Upper lobe of right lung (tissue), 1 donor: ENCODE data around the gene PCNX2. TPM values are rescaled to one million over a fixed set of nuclear protein-coding genes. Genes with fewer than 3 reads are reported as not detected.

Experiments
- ATAC-seq: fragments of 200-7000 bp; cut with Tn5 transposase; one replicate; pipeline ENCODE4 v1.9.1; 2020; ENCODE audit warnings: mild to moderate bottlenecking, moderate library complexity
- DNase-seq: peaks from one replicate; pipeline ENCODE4 v3.0.0-alpha.2; 2020
- H3K27ac ChIP-seq: fragments of 200-600 bp; one replicate; pipeline ENCODE4 v1.8.0; 2022
- H3K27me3 ChIP-seq: fragments of 200-600 bp; one replicate; pipeline ENCODE4 v1.8.0; 2022; ENCODE audit warnings: mild to moderate bottlenecking
- H3K36me3 ChIP-seq: fragments of 200-600 bp; one replicate; pipeline ENCODE4 v1.8.0; 2022
- H3K4me1 ChIP-seq: fragments of 200-600 bp; one replicate; pipeline ENCODE4 v1.8.0; 2022
- H3K4me3 ChIP-seq: fragments of 200-600 bp; one replicate; pipeline ENCODE4 v1.8.0; 2022; ENCODE audit warnings: mild to moderate bottlenecking
- H3K9me3 ChIP-seq: fragments of 200-600 bp; one replicate; pipeline ENCODE4 v1.8.0; 2022
- CTCF ChIP-seq: fragments of 200-600 bp; IDR thresholded peaks from one replicate; pipeline ENCODE4 v1.8.0; 2022; ENCODE audit warnings: antibody characterized with exemption
- intact Hi-C: fragments of 100-400 bp; cut with DNase I; formaldehyde crosslinking; loops from one replicate; pipeline ENCODE4 v1.11.0; 2022
- total RNA-seq: library from RNA; stranded (reverse); fragmentation: NEBNext Ultra II Directional; extraction: Animal tissue kit (Norgen Biotek cat#: 25700); gene quantifications from one replicate; pipeline ENCODE4 v1.2.1, GENCODE V29; 2021
- donor health status: DM: no; HTN: yes; CAD: no; lungs with severe emphysema.

The PCNX2 gene
- total RNA-seq, 1 donor from 2014 or later: 6.8 TPM

GRCh38 chr1:233107130-233107660, 188.3 kb downstream of the PCNX2 start:
- intact Hi-C loops: no loop called here
- no peak for ATAC-seq
- no peak for TF ChIP-seq CTCF
- Histone ChIP-seq H3K27ac (no peak overlapping the region), H3K4me3 (no peak overlapping the region), H3K9me3 (no peaks in the 10 kb centered on the region), H3K4me1 (peaks cover 1% of the 10 kb centered on the region), H3K27me3 (no peaks in the 10 kb centered on the region), H3K36me3 (no peaks in the 10 kb centered on the region)
- no peak for DNase-seq

- TF ChIP-seq CTCF: no peak
- intact Hi-C loops: no loop called here
- Histone ChIP-seq H3K4me3 (no peak overlapping the region), H3K4me1 (no peaks in the 10 kb centered on the region), H3K36me3 (no peaks in the 10 kb centered on the region), H3K27me3 (no peaks in the 10 kb centered on the region), H3K27ac (no peak overlapping the region), H3K9me3 (no peaks in the 10 kb centered on the region)
- ATAC-seq (no peak), DNase-seq (no peak)
These were observed 190.3 kb downstream of the PCNX2 start for GRCh38 chr1:233105225-233105624.

DNA sequence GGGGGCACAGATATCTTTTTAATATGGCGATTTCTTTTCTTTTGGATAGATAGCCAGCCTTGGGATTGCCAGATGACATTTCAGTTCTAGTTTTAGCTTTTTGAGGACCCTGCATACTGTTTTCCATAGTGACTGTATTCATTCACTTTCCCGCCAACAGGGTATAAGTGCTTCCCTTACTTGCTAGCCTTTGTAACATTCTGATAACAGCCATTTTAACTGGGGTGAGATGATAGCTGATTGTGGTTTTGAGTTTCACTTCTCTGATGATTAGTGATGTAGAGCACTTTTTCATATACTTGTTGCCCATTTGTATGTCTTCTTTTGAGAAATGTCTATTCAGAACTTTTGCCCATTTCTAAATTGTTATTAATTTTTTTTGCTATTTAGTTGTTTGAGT, 193.2 kb downstream of the PCNX2 start:
- Histone ChIP-seq H3K27me3 (no peaks in the 10 kb centered on the region), H3K36me3 (no peaks in the 10 kb centered on the region), H3K4me1 (no peaks in the 10 kb centered on the region), H3K9me3 (no peaks in the 10 kb centered on the region), H3K27ac (no peak overlapping the region), H3K4me3 (no peak overlapping the region)
- TF ChIP-seq CTCF: no peak
- intact Hi-C loops: no loop called here
- DNase-seq (no peak), ATAC-seq (no peak)

DNA sequence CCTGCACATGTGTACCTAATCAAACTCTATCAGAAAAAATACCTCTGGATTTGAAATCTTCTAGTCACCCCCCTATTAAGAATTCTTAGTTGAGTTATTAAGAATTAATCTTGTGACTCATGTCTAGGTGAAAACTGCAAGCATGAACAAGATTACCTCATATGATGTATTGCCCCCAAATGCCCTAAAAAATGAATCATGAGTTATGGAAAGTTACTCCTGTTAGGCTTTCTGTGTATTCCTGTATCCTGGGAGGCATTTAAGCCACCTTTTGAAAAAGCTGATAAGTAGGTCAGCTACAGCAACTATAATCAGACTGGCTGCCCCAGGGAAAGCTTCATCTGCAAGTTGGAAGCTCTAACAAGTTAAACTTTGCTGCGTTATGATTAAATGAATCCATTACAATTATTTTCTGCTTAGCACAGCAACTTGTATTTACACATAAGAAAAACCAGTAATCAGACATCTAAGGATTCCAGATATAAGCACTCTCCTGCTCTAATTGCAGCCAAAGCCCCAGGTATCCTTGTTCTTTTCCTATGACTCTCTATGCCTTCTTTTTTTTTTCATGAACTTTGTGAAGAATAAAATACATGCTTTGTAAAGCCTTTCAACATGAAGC, 197.5 kb downstream of the PCNX2 start:
- intact Hi-C loops: no loop called here
- no peak for ATAC-seq
- Histone ChIP-seq H3K4me1 (no peaks in the 10 kb centered on the region), H3K27ac (no peak overlapping the region), H3K36me3 (no peaks in the 10 kb centered on the region), H3K4me3 (no peak overlapping the region), H3K9me3 (no peaks in the 10 kb centered on the region), H3K27me3 (no peaks in the 10 kb centered on the region)
- TF ChIP-seq CTCF: no peak
- DNase-seq: no peak

- DNase-seq: no peak
- Histone ChIP-seq H3K27ac (no peak overlapping the region), H3K36me3 (no peaks in the 10 kb centered on the region), H3K27me3 (no peaks in the 10 kb centered on the region), H3K9me3 (no peaks in the 10 kb centered on the region), H3K4me3 (no peak overlapping the region), H3K4me1 (no peaks in the 10 kb centered on the region)
- ATAC-seq: no peak
- no peak for TF ChIP-seq CTCF
- intact Hi-C loops: no loop called here
These were observed 198.0 kb downstream of the PCNX2 start for GRCh38 chr1:233097546-233097945.

GRCh38 chr1:233094691-233095090, 200.8 kb downstream of the PCNX2 start:
- no peaks in the 10 kb centered on the region for H3K9me3 ChIP-seq
- no peak for DNase-seq
- H3K36me3 ChIP-seq: no peaks in the 10 kb centered on the region
- TF ChIP-seq CTCF: no peak
- H3K4me3 ChIP-seq: no peak overlapping the region
- no peaks in the 10 kb centered on the region for H3K4me1 ChIP-seq
- ATAC-seq: no peak
- H3K27ac ChIP-seq: no peak overlapping the region
- no peaks in the 10 kb centered on the region for H3K27me3 ChIP-seq
- intact Hi-C loops: no loop called here
